Measurements from ENCODE around the gene SHISA9. TPM values are rescaled to one million over a fixed set of nuclear protein-coding genes. Genes with fewer than 3 reads are reported as not detected.

The SHISA9 gene
- total and polyA plus RNA-seq, 2 donors (not counting 1 experiment from before 2014, with no cell fraction given): 0.03 to 0.07 TPM

GRCh38 chr16:13203725-13204124 is 302.3 kb downstream of the SHISA9 start:
- H3K27me3 ChIP-seq (replicated peaks in 1 of 4; ENCODE audit: control extremely low read depth in 1 of 4, control insufficient read depth in 3 of 4, insufficient read depth in 4 of 4, low read length in 3 of 4): no peaks in the 10 kb centered on the region
- no peaks in the 10 kb centered on the region for H3K27me3 Mint-ChIP-seq
- no peaks in the 10 kb centered on the region for H3K9me3 Mint-ChIP-seq (ENCODE audit: insufficient read depth)
- no peak overlapping the region for H3K4me3 Mint-ChIP-seq
- H2AFZ ChIP-seq (ENCODE audit: insufficient read depth, low read depth, low read length, poor library complexity, severe bottlenecking): no peak overlapping the region
- TF ChIP-seq EZH2 (IDR thresholded peaks at IDR 0.05; ENCODE audit: borderline replicate concordance, insufficient read depth, low read depth, low read length, poor library complexity, severe bottlenecking): no peak
- TF ChIP-seq, protein P1, sequence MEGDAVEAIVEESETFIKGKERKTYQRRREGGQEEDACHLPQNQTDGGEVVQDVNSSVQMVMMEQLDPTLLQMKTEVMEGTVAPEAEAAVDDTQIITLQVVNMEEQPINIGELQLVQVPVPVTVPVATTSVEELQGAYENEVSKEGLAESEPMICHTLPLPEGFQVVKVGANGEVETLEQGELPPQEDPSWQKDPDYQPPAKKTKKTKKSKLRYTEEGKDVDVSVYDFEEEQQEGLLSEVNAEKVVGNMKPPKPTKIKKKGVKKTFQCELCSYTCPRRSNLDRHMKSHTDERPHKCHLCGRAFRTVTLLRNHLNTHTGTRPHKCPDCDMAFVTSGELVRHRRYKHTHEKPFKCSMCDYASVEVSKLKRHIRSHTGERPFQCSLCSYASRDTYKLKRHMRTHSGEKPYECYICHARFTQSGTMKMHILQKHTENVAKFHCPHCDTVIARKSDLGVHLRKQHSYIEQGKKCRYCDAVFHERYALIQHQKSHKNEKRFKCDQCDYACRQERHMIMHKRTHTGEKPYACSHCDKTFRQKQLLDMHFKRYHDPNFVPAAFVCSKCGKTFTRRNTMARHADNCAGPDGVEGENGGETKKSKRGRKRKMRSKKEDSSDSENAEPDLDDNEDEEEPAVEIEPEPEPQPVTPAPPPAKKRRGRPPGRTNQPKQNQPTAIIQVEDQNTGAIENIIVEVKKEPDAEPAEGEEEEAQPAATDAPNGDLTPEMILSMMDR (IDR thresholded peaks at IDR 0.05): peak; percentile 14
- no peaks in the 10 kb centered on the region for H4K20me1 ChIP-seq (ENCODE audit: control insufficient read depth, insufficient read depth, low read length, poor library complexity, severe bottlenecking)
- no peak overlapping the region for H3K27ac ChIP-seq (ENCODE audit: low read length in 2 of 2)
- no peak overlapping the region for H3K9ac ChIP-seq (ENCODE audit: low read length)
- ATAC-seq (ENCODE audit: low read depth) (no peak), DNase-seq (no peak)
- no peak overlapping the region for H3K4me2 ChIP-seq (replicated peaks; ENCODE audit: low read depth, low read length, poor library complexity, severe bottlenecking)
- H3K4me3 ChIP-seq (ENCODE audit: control extremely low read depth in 1 of 5, extremely low read depth in 1 of 5, insufficient read depth in 1 of 5, low read depth in 2 of 5, low read length in 4 of 5): no peak overlapping the region
- H3K36me3 ChIP-seq (replicated peaks in 1 of 2; ENCODE audit: control extremely low read depth in 1 of 2, control insufficient read depth in 1 of 2, extremely low read depth in 1 of 2, insufficient read depth in 2 of 2, low read length in 1 of 2): no peaks in the 10 kb centered on the region
- H3K4me1 ChIP-seq (ENCODE audit: control insufficient read depth in 2 of 2, insufficient read depth in 2 of 2, low read length in 2 of 2): no peaks in the 10 kb centered on the region
- no peaks in the 10 kb centered on the region for H3K4me1 Mint-ChIP-seq
- no peaks in the 10 kb centered on the region for H3K9me3 ChIP-seq (ENCODE audit: control extremely low read depth in 1 of 3, control insufficient read depth in 2 of 3, insufficient read depth in 1 of 3, low read length in 2 of 3)
- CTCF ChIA-PET: no interaction called here
- POLR2A ChIA-PET: no interaction called here
- intact Hi-C loops (cut with micrococcal nuclease): no loop called here
- H3K79me2 ChIP-seq (ENCODE audit: control insufficient read depth, insufficient read depth, low read length): no peaks in the 10 kb centered on the region
- no peak overlapping the region for H3K27ac Mint-ChIP-seq

- DNase-seq (no peak), ATAC-seq (ENCODE audit: low read depth) (no peak)
- intact Hi-C loops (cut with micrococcal nuclease): no loop called here
These were observed 304.0 kb downstream of the SHISA9 start for GRCh38 chr16:13205352-13205751.

More at GRCh38 chr16:13205352-13205751, 304.0 kb downstream of the SHISA9 start:
- Histone ChIP-seq H3K9me3 (ENCODE audit: control extremely low read depth in 1 of 3, control insufficient read depth in 2 of 3, insufficient read depth in 1 of 3, low read length in 2 of 3) (no peaks in the 10 kb centered on the region), H3K36me3 (replicated peaks in 1 of 2; ENCODE audit: control extremely low read depth in 1 of 2, control insufficient read depth in 1 of 2, extremely low read depth in 1 of 2, insufficient read depth in 2 of 2, low read length in 1 of 2) (no peaks in the 10 kb centered on the region), H3K79me2 (ENCODE audit: control insufficient read depth, insufficient read depth, low read length) (no peaks in the 10 kb centered on the region), H3K27ac (ENCODE audit: low read length in 2 of 2) (no peak overlapping the region), H3K27me3 (replicated peaks in 1 of 4; ENCODE audit: control extremely low read depth in 1 of 4, control insufficient read depth in 3 of 4, insufficient read depth in 4 of 4, low read length in 3 of 4) (no peaks in the 10 kb centered on the region), H3K4me2 (replicated peaks; ENCODE audit: low read depth, low read length, poor library complexity, severe bottlenecking) (no peak overlapping the region), H3K4me3 (ENCODE audit: control extremely low read depth in 1 of 5, extremely low read depth in 1 of 5, insufficient read depth in 1 of 5, low read depth in 2 of 5, low read length in 4 of 5) (no peak overlapping the region), H3K9ac (ENCODE audit: low read length) (no peak overlapping the region), H3K4me1 (ENCODE audit: control insufficient read depth in 2 of 2, insufficient read depth in 2 of 2, low read length in 2 of 2) (no peaks in the 10 kb centered on the region), H4K20me1 (ENCODE audit: control insufficient read depth, insufficient read depth, low read length, poor library complexity, severe bottlenecking) (no peaks in the 10 kb centered on the region), H2AFZ (ENCODE audit: insufficient read depth, low read depth, low read length, poor library complexity, severe bottlenecking) (no peak overlapping the region)
- POLR2A ChIA-PET: no interaction called here
- H3K4me3 Mint-ChIP-seq: no peak overlapping the region
- H3K27me3 Mint-ChIP-seq: no peaks in the 10 kb centered on the region
- no peak overlapping the region for H3K27ac Mint-ChIP-seq
- no peak for TF ChIP-seq EZH2 (IDR thresholded peaks at IDR 0.05; ENCODE audit: borderline replicate concordance, insufficient read depth, low read depth, low read length, poor library complexity, severe bottlenecking)
- TF ChIP-seq, protein P1 (IDR thresholded peaks at IDR 0.05): no peak
- H3K9me3 Mint-ChIP-seq (ENCODE audit: insufficient read depth): no peaks in the 10 kb centered on the region
- H3K4me1 Mint-ChIP-seq: no peaks in the 10 kb centered on the region
- CTCF ChIA-PET: no interaction called here
